NCI-H82 (cell line): Measurements from ENCODE around the gene TPSAB1.
A peak's percentile ranks its signal among the peaks of the same experiment; 100 is the strongest.

Experiments used
- DNase-seq: peaks from one replicate; lab custom pipeline; 2025; lab: John Stamatoyannopoulos, UW

Gene TPSAB1

DNA sequence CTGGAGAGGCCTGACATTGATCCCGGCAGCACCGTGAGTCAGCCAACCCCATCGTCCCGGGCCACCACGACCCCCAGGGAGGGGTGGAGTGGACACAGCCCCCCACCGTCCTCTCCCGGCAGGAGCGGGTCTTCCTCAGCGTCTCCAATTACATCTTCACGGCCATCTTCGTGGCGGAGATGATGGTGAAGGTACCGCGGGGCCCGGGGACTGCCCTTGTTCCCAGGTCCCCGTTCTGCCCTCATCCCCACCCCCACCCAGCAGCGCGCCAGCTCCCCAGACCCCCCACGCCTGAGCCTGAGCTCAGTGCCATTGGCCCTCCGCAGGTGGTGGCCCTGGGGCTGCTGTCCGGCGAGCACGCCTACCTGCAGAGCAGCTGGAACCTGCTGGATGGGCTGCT, 30.0 kb upstream of the TPSAB1 start:
- DNase-seq: no peak

DNA sequence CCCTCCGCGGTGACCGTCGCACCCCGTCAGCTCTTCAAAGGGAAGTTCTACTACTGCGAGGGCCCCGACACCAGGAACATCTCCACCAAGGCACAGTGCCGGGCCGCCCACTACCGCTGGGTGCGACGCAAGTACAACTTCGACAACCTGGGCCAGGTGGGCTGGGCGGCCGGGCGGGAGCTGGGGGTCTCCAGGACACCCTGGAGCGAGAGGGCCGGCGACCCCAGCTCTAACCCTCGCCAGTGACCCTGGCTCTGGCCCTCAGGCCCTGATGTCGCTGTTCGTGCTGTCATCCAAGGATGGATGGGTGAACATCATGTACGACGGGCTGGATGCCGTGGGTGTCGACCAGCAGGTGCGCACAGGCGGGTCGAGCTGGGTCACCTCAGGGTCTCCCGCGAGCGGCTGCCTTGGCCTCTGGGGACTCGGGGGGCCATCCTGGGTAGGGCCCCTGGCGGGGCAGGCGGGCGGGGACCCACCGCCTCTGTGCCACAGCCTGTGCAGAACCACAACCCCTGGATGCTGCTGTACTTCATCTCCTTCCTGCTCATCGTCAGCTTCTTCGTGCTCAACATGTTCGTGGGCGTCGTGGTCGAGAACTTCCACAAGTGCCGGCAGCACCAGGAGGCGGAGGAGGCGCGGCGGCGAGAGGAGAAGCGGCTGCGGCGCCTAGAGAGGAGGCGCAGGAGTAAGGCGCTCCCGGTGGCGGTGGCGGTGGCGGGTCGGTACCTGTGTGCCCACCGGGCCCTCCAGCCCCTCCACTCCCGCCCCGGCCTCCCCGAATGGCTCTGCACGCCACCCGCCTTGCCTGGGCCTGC, 28.8 kb upstream of the TPSAB1 start:
- DNase-seq: no peak

DNA sequence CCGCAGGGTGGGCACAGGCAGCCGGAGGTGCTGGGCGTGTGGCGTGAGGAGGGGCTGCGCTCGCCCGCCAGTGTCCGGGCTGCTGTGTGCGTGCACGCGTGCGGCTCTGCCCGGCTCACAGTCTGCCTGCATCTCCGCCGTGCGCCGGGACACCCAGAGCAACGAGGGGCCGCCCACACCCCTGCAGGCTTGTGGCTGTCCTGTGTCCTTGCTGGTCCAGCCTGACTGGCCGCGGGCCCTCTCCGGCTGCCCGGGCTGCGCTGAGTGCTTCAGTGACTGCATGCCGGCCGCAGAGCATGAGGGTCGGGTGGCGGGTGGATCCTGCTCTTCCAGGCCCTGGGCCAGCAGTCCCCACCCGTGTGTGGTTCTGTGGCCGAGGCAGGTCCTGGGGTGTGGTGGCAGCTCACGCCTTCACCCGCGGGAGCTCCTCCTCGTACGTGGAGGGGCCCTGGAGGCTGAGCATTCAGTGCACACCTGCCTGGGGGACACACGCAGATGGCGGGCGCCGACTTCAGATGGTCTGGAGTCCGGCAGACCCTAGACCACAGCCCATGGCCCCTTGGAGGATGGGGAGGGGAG, 27.8 kb upstream of the TPSAB1 start:
- no peak for DNase-seq

DNA sequence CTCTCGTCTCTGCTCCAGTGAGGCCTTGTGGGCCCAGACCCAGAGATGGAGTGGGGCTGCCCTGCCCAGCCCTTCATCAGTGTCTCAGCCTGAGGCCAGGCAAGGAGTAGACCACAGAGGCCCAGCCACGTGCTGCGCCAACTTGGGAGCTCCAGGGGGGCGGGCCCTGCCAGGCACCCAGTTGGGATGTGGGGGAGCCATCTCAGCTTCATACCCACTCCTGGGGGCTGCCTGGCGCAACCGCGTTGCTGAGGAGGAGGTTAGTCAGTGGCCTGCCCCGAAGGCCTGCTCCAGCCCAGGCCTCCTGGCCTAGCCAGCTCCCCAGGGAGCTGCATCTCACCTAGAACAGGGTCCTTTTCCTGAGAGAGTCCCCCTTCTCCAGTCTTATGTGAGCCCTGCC, 27.3 kb upstream of the TPSAB1 start:
- no peak for DNase-seq

DNA sequence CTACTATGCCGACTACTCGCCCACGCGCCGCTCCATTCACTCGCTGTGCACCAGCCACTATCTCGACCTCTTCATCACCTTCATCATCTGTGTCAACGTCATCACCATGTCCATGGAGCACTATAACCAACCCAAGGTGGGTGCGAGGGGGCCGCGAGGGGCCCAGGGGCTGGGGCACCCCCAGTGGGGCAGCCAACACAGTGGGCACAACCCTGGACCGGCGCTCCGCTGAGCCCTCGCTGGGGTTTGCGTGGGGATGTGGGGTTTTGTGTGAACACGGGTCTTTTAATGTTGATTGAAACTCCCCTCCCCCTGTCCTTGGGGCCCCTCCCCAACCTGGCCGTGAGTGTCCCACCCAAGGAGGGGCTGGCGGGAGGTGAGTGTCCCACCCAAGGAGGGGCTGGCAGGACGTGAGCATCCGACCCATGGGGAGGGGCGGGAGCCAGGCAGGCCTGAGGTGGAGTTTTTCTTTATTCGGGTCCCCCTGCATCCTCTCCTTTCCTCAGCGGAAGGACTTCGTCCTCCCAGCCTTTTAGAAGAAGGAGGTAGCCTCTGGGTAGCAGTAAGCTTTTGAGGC, 26.6 kb upstream of the TPSAB1 start:
- DNase-seq: no peak

DNA sequence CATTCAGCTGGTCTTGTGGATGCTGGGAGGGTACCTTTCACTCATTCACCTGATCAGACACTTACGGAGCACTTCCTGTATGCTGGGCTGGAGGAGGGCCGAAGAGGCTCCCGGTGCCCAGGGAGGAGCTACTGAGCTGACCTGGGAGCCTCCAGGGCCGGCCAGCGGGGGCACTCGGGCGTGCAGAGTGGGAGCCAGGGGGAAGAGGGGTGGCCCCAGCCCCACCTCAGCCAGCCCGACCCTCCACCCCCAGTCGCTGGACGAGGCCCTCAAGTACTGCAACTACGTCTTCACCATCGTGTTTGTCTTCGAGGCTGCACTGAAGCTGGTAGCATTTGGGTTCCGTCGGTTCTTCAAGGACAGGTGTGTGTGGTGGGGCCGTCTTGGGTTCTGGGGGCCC, 25.8 kb upstream of the TPSAB1 start:
- no peak for DNase-seq

DNA sequence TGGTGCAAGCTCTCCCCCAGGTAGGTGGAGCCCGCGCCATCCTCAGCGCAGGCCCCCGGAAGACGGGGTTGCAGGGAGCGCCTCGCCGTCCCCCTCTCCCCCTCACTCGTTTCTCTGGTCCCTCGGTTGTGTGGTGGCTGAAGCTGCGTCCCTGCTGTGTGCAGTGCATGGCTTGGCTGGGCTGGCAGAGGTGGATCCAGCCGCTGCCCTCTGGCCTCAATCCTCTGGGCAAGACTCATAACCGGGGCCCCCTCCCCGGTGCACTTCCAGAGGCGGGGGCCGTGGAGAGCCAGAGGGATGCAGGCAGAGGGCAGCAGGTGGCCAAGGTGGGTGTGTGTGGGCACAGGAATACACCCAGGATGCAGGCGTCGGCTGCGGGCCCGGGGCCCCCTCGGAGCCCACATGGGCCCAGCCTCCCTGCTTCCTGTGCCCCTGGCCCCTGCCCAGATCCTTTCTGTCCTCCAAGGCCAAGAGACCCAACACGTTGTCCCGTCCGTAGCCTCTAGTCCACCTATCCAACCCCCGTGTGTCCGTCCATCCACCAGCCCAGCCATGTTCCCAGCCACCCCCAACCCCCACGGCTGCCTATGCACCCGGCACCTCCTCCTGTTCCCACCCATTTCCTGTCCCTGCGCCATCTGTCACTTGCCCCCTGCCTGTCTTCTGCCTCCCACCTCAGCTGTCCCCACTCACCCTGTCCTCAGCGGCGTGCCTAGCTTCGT, 24.8 kb upstream of the TPSAB1 start:
- peak; percentile 48 for DNase-seq

DNA sequence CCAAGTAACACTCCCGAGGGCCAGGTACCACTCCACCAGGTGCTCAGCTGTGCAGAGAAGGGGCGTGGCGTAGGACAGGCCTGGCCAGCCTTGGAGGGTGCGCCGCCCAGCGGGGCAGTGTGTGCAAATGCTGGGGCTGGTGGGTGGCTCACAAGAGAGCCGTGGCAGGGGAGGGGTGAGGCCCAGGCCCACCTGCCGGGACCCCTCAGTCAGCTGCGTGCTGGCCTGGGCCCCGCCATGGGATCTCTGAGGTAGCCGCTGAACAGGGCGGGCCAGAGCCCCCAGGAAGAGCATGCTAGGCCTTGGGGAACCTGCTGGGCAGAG, 24.2 kb upstream of the TPSAB1 start:
- DNase-seq: no peak

DNA sequence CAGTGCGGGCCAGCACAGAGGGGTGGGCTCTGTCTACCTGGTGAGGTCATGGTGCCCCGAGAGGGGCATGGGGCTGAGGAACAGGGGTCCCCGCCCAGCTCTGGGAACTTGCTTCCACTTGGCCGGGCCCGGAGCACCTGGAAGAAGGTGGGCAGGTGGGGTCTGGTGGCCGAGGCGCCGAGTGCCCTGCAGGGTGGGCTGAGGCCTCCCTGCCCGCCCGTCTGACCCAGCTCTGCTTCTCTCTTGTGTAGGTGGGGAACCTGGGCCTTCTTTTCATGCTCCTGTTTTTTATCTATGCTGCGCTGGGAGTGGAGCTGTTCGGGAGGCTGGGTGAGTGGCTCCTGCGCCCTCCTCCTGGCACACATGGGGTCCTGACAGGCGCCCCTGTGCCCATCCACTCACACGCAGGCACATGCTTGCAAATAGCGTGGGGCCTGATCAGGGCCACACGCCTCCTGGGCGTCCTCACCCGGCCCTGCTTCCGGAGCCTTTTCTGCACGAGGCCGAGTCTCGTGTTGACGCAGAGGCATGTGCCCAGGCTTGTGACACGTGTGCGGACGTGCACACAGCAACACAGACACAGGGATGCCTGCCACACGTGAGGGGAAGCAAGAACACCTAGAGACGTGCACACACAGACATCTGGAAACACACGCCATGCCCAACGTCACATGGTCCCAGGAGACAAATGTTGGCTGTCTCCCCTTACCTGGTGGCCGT, 23.7 kb upstream of the TPSAB1 start:
- DNase-seq: no peak

DNA sequence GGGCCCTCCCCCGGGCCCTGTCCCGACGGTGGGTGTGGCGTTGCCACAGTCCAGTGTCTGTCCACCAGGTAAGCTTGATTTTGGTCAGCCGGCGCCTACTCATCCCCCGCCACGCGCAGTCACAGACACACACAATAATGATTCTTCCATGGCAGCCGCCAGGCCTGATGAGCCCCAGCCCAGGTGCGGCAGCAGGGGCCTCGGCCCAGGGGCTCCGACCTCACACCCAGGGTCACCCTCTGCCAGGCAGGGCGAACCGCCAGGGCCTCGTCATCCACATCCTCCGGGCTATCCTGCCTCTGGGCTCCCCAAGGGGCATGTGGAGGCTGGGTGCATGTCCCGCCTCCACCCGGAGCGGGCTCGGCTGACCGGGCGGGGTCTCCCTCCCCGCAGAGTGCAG, 23.0 kb upstream of the TPSAB1 start:
- DNase-seq: no peak

DNA sequence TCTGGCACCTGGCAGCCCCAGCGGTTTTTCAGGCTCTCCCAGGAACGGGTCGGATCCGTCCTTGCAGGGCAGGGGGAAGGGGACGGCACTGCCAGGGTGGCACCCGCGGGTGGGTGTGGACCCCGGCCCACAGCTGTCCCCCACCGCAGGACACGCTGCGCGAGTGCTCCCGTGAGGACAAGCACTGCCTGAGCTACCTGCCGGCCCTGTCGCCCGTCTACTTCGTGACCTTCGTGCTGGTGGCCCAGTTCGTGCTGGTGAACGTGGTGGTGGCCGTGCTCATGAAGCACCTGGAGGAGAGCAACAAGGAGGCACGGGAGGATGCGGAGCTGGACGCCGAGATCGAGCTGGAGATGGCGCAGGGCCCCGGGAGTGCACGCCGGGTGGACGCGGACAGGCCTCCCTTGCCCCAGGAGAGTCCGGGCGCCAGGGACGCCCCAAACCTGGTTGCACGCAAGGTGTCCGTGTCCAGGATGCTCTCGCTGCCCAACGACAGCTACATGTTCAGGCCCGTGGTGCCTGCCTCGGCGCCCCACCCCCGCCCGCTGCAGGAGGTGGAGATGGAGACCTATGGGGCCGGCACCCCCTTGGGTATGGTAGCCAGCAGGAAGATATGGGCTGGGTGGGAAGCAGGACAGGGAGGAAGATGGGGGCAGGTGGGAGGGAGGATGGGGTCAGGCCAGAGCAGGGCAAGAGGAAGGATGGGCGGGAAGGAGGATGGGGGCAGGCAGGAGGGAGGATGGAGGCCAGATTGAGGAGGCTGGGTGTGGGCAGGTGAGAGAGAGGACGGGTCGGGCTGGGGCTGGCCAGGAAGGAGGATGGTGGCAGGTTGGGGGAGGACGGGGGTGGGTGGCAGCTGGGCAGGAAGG, 22.2 kb upstream of the TPSAB1 start:
- no peak for DNase-seq

DNA sequence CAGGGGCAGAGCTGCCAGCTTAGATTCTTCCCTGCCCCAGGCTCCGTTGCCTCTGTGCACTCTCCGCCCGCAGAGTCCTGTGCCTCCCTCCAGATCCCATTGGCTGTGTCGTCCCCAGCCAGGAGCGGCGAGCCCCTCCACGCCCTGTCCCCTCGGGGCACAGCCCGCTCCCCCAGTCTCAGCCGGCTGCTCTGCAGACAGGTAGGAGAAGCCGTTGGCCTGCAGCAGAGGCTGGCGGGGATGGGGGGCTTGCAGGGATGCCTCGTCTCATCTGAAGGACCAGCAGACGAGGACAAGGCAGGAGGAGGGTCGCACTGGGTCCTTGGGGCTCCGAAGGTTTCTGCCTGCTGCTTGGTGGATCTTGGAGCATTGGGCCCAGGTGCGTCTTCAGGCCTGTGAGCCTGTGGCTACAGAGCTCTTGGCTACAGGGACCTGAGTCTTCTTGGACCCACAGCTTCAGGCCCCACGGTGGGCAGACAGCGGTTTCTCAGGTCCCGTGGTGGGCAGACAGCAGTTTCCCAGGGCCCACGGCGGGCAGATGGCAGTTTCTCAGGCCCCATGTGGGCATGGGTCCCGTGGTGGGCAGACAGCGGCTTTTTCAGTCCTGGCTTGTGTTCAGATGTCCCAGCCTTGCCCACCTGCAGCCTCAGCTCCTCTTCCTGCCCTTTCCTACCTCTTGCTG, 21.4 kb upstream of the TPSAB1 start:
- DNase-seq: no peak

DNA sequence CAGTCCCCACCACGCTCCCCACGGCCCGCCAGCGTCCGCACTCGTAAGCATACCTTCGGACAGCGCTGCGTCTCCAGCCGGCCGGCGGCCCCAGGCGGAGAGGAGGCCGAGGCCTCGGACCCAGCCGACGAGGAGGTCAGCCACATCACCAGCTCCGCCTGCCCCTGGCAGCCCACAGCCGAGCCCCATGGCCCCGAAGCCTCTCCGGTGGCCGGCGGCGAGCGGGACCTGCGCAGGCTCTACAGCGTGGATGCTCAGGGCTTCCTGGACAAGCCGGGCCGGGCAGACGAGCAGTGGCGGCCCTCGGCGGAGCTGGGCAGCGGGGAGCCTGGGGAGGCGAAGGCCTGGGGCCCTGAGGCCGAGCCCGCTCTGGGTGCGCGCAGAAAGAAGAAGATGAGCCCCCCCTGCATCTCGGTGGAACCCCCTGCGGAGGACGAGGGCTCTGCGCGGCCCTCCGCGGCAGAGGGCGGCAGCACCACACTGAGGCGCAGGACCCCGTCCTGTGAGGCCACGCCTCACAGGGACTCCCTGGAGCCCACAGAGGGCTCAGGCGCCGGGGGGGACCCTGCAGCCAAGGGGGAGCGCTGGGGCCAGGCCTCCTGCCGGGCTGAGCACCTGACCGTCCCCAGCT, 20.3 kb upstream of the TPSAB1 start:
- no peak for DNase-seq

DNA sequence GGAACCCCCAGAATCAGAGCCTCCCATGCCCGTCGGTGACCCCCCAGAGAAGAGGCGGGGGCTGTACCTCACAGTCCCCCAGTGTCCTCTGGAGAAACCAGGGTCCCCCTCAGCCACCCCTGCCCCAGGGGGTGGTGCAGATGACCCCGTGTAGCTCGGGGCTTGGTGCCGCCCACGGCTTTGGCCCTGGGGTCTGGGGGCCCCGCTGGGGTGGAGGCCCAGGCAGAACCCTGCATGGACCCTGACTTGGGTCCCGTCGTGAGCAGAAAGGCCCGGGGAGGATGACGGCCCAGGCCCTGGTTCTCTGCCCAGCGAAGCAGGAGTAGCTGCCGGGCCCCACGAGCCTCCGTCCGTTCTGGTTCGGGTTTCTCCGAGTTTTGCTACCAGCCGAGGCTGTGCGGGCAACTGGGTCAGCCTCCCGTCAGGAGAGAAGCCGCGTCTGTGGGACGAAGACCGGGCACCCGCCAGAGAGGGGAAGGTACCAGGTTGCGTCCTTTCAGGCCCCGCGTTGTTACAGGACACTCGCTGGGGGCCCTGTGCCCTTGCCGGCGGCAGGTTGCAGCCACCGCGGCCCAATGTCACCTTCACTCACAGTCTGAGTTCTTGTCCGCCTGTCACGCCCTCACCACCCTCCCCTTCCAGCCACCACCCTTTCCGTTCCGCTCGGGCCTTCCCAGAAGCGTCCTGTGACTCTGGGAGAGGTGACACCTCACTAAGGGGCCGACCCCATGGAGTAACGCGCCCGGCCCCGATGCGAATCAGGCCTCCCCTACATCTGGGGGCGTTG, 19.5 kb upstream of the TPSAB1 start:
- no peak for DNase-seq

DNA sequence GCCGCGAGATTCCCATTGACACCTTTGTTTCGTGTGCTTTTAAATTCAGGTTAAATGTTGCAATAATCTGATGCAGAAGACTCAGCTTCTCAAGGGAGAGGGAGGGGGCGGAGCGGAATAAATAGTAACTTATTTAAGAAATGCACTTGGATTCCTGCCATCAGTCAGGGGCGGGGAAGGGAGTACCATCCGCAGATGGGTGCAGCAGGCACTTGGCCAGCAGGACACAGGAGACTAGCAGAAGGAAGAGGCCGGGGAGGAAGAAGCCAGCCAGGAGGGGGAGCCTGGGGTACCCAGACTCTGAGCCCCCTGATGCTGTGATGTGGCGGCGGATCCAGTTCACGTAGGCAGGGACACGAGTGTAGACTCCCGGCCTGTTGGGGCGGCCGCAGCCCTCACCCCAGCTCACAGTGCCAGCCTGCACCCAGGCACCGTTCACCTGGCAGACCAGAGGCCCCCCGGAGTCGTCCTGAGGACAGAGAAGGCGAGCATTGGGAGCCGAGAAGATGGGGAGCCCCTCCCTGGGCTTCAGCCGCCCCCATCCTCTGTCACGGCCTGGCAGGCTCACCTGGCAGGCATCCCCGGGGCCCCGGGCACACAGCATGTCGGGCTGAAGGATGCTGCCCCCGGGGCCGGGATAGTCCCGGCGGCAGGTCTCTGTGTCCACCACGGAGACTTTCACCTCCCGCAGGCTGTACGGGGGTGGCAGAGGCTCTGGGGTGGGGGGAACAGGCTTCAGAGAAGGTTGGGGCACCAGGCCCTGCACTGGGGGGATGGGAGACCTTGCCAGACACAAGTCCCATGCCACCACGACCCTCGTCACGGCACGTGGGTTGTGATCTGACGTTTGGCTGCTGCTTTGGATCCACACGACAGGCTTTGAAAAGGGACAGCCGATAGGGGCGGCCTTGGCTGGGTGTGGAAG, 18.6 kb upstream of the TPSAB1 start:
- DNase-seq: no peak

DNA sequence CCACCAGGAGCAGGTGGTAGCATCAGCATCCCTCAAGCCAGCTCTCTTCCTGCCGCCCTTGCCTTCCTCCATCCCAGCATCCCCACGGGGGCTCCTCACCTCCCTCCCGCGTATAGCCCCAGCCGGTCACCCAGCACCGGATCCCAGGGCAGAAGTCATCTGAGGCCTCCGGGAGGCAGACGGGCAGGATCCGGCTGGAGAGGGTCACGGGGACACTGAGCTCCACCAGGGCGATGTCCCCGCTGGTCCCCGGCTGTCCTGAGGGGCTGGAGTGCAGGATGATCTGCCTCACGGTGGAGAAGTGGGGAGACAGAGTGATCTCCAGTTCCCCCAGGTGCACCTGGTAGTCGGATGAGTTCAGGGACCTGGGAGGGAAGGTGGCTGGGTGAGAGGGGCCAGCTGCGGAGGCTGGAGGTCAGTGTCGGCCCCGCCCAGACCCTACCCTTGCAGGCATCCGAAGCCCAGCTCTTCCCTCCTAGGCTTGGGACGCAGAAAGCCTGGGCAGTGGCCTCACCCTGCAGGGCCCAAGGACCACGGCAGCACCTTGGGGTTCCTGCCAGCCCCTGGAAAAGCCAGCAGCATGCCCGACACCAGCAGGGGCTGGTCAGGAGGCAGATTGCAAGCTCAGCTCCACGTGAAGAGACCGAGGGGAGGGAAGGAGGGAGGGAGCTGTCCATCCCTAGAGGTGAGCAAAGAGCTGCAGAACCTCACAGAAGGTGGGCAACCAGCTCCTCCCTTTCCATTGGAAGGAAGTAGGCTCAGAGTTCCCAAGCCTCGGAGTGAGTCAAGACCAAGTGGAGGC, 17.8 kb upstream of the TPSAB1 start:
- DNase-seq: no peak

DNA sequence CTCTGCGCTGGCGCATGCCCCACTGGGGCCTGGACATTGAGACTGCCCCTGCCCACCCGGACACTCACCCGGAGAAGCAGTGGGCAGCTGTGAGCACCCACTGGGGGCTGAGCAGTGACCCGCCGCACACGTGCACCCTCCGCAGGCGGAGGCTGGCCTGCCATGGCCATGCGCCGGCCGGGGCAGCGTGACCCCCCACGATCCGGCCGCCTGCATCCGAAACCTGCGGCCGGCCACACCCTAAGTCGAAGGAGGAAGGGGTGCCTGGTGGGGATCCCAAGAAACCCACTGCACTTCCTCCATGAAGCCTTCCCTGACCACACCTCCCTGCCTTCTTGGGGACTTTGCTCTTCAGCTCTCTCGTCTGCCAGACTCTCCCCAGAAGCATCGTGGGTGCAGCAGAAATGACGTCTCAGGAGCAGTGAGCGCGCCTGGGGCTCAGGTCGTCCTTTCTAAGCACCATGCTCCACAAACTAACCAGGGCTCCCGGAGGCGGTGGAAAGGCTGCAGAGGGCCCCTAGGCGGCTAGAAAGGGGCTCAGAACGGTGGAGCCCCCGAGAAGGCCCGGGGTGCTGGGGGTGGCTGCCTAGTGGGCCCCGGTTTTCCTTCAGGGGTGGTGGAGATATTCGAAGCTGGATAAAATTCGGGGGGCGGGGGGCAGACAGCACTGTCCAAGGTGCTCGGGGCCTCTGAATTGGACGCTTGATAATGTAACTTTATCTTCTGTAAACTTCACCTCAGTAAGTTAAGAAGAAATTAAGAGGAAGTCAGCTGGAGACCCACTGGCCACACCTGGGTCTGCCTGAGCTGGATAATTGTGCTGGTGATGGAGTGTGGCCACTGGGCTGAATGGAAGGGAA, 16.9 kb upstream of the TPSAB1 start:
- DNase-seq: no peak
